HepG2 (cell line): ENCODE results near the gene TMEM107. TPM values are rescaled to one million over a fixed set of nuclear protein-coding genes. Genes with fewer than 3 reads are reported as not detected.

ENCODE experiments used
- DPF2 ChIP-seq: sonication (generic); formaldehyde crosslinking; IDR thresholded peaks from 2 replicates; pipeline ENCODE4 v1.4.0; 2020; ENCODE audit warnings: mild to moderate bottlenecking, low read depth, missing genetic modification reagents, borderline replicate concordance
- EHMT2 ChIP-seq: fragments of 200-600 bp; sonication (generic); IDR thresholded peaks from 2 replicates; pipeline ENCODE4 v1.7.0; 2017; ENCODE audit warnings: antibody characterized with exemption, low read depth, low read length, borderline replicate concordance
- KDM2A ChIP-seq: sonication (generic); formaldehyde crosslinking; IDR thresholded peaks from 2 replicates; pipeline ENCODE4 v1.4.0; 2020; ENCODE audit warnings: low read depth, missing genetic modification reagents, borderline replicate concordance
- RFX5 ChIP-seq: IDR thresholded peaks from 2 replicates; pipeline ENCODE4 v1.6.1; 2011; ENCODE audit warnings: low read depth, low read length, improper control_type of control experiment
- RXRB ChIP-seq: IDR thresholded peaks from 2 replicates; pipeline ENCODE4 v1.6.1; 2016; ENCODE audit warnings: borderline replicate concordance, missing genetic modification reagents, missing compliant biosample characterization
- TAF15 ChIP-seq: fragments of 200-400 bp; formaldehyde crosslinking; IDR thresholded peaks from one replicate; pipeline ENCODE4 v1.6.1; 2018; ENCODE audit warnings: mild to moderate bottlenecking, low read depth, low read length; ENCODE audit not compliant: poor library complexity, severe bottlenecking
- TBX2 ChIP-seq: sonication (generic); formaldehyde crosslinking; IDR thresholded peaks from 2 replicates; pipeline ENCODE4 v1.5.0; 2020; ENCODE audit warnings: missing genetic modification reagents, mild to moderate bottlenecking, borderline replicate concordance
- TEF ChIP-seq: sonication (generic); formaldehyde crosslinking; IDR thresholded peaks from 2 replicates; pipeline ENCODE4 v1.5.0; 2020; ENCODE audit warnings: missing genetic modification reagents
- ZMYM3 ChIP-seq: sonication (generic); formaldehyde crosslinking; IDR thresholded peaks from 2 replicates; pipeline ENCODE4 v1.5.1; 2020; ENCODE audit warnings: mild to moderate bottlenecking, missing genetic modification reagents
- ZNF543 ChIP-seq: sonication (generic); formaldehyde crosslinking; IDR thresholded peaks from 2 replicates; pipeline ENCODE4 v1.4.0; 2020; ENCODE audit warnings: mild to moderate bottlenecking, missing genetic modification reagents
- ZNF547 ChIP-seq: sonication (generic); formaldehyde crosslinking; IDR thresholded peaks from 2 replicates; pipeline ENCODE4 v1.5.1; 2020; ENCODE audit warnings: mild to moderate bottlenecking, missing genetic modification reagents
- ZNF605 ChIP-seq: sonication (generic); formaldehyde crosslinking; IDR thresholded peaks from 2 replicates; pipeline ENCODE4 v1.8.0; 2022; ENCODE audit warnings: mild to moderate bottlenecking, missing genetic modification reagents
- ZNF761 ChIP-seq: sonication (generic); formaldehyde crosslinking; conservative IDR thresholded peaks from 2 replicates; pipeline ENCODE4 v1.4.0; 2020; ENCODE audit warnings: mild to moderate bottlenecking, missing genetic modification reagents
- ZNF773 ChIP-seq: sonication (generic); formaldehyde crosslinking; IDR thresholded peaks from 2 replicates; pipeline ENCODE4 v1.4.0; 2020; ENCODE audit warnings: missing genetic modification reagents, borderline replicate concordance
- polyA plus RNA-seq, 8 experiments: library from polyadenylated mRNA; depleted of rRNA in 3 of 8; stranded (reverse) in 7 of 8; unstranded in 1 of 8; fragments of >200 nt; fragmentation: Illumina TruSeq in 4 of 8; extraction: Trizol in 4 of 8; gene quantifications; 2 replicates each; pipeline versions ENCODE4 v1.2.1 to v1.2.3, GENCODE V29; 2011 to 2016; ENCODE audit warnings: low read depth in 4 of 8, missing spikeins in 1 of 8, mixed read lengths in 1 of 8; ENCODE audit not compliant: insufficient read depth in 1 of 8
- total RNA-seq, 5 experiments: library from RNA; depleted of rRNA; stranded (reverse); fragments of >200 nt; fragmentation: Illumina TruSeq; extraction: Trizol; gene quantifications; 2 replicates each; pipeline ENCODE4 v1.2.3, GENCODE V29; 2016; ENCODE audit warnings: low read depth in 1 of 5
- TF ChIP-seq, protein P1 (sequence below): sonication (generic); formaldehyde crosslinking; IDR thresholded peaks from 2 replicates; pipeline ENCODE4 v1.5.1; 2020; ENCODE audit warnings: mild to moderate bottlenecking, missing genetic modification reagents, moderate library complexity
- TF ChIP-seq, protein P2 (sequence below): sonication (generic); formaldehyde crosslinking; IDR thresholded peaks from 2 replicates; pipeline ENCODE4 v1.9.0; 2021; ENCODE audit warnings: missing genetic modification reagents, mild to moderate bottlenecking, borderline replicate concordance
- TF ChIP-seq, protein P3 (sequence below): sonication (generic); formaldehyde crosslinking; IDR thresholded peaks from 2 replicates; pipeline ENCODE4 v1.5.1; 2020; ENCODE audit warnings: missing genetic modification reagents, mild to moderate bottlenecking, borderline replicate concordance
- TF ChIP-seq, protein P4 (sequence below): sonication (generic); IDR thresholded peaks from 2 replicates; pipeline ENCODE4 v1.6.1; 2016; ENCODE audit warnings: low read depth, borderline replicate concordance
- TF ChIP-seq, protein P5 (sequence below): sonication (generic); formaldehyde crosslinking; IDR thresholded peaks from 2 replicates; pipeline ENCODE4 v1.5.1; 2020; ENCODE audit warnings: missing genetic modification reagents, mild to moderate bottlenecking, borderline replicate concordance

Gene TMEM107
- total and polyA plus RNA-seq, 2 of the 13 experiments (the other 11 are each of a cell fraction or from before 2014, with no cell fraction given): 7.2 to 15.3 TPM

DNA sequence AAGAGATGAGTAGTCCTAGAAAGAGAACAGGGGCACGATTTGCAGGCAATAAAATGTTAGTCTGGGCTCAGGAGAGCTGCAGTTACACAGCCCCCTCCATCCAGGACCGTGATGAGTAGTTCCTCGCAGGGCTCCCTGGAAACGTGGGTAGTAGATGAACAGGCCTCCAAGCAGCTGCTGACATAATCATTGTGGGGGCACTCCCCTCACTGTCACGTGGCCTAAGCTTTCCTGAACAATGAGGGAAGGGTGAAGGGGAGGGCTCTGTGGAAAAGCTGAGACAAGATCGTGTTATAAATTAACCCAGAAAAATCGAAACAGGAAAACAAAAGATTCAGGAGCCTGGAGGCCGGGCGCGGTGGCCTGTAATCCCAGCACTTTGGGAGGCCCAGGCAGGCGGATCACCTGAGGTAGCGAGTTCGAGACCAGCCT is 22.6 kb downstream of the TMEM107 start (continued):
- TF ChIP-seq ZNF547 (CRISPR knock-in tag) (no peak), EHMT2 (no peak), ZNF761 (CRISPR knock-in tag) (no peak), ZNF543 (CRISPR knock-in tag) (0 out of 2 replicates have a peak, but pooled peaks have one; percentile 45), ZMYM3 (CRISPR knock-in tag) (peak; percentile 75; the same call in 1 of the 2 replicates), ZNF773 (no peak), RXRB (CRISPR knock-in tag) (0 out of 2 replicates have a peak, but pooled peaks have one; percentile 32), KDM2A (no peak), TAF15 (no peak), ZNF605 (CRISPR knock-in tag) (no peak), DPF2 (CRISPR knock-in tag) (no peak), TEF (CRISPR knock-in tag) (no peak), TBX2 (peak; percentile 82; the same call in 1 of the 2 replicates), RFX5 (no peak)
- TF ChIP-seq, protein P1, sequence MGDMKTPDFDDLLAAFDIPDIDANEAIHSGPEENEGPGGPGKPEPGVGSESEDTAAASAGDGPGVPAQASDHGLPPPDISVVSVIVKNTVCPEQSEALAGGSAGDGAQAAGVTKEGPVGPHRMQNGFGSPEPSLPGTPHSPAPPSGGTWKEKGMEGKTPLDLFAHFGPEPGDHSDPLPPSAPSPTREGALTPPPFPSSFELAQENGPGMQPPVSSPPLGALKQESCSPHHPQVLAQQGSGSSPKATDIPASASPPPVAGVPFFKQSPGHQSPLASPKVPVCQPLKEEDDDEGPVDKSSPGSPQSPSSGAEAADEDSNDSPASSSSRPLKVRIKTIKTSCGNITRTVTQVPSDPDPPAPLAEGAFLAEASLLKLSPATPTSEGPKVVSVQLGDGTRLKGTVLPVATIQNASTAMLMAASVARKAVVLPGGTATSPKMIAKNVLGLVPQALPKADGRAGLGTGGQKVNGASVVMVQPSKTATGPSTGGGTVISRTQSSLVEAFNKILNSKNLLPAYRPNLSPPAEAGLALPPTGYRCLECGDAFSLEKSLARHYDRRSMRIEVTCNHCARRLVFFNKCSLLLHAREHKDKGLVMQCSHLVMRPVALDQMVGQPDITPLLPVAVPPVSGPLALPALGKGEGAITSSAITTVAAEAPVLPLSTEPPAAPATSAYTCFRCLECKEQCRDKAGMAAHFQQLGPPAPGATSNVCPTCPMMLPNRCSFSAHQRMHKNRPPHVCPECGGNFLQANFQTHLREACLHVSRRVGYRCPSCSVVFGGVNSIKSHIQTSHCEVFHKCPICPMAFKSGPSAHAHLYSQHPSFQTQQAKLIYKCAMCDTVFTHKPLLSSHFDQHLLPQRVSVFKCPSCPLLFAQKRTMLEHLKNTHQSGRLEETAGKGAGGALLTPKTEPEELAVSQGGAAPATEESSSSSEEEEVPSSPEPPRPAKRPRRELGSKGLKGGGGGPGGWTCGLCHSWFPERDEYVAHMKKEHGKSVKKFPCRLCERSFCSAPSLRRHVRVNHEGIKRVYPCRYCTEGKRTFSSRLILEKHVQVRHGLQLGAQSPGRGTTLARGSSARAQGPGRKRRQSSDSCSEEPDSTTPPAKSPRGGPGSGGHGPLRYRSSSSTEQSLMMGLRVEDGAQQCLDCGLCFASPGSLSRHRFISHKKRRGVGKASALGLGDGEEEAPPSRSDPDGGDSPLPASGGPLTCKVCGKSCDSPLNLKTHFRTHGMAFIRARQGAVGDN (CRISPR knock-in tag): no peak
- TF ChIP-seq, protein P2, sequence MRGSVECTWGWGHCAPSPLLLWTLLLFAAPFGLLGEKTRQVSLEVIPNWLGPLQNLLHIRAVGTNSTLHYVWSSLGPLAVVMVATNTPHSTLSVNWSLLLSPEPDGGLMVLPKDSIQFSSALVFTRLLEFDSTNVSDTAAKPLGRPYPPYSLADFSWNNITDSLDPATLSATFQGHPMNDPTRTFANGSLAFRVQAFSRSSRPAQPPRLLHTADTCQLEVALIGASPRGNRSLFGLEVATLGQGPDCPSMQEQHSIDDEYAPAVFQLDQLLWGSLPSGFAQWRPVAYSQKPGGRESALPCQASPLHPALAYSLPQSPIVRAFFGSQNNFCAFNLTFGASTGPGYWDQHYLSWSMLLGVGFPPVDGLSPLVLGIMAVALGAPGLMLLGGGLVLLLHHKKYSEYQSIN (CRISPR knock-in tag): no peak
- TF ChIP-seq, protein P3, sequence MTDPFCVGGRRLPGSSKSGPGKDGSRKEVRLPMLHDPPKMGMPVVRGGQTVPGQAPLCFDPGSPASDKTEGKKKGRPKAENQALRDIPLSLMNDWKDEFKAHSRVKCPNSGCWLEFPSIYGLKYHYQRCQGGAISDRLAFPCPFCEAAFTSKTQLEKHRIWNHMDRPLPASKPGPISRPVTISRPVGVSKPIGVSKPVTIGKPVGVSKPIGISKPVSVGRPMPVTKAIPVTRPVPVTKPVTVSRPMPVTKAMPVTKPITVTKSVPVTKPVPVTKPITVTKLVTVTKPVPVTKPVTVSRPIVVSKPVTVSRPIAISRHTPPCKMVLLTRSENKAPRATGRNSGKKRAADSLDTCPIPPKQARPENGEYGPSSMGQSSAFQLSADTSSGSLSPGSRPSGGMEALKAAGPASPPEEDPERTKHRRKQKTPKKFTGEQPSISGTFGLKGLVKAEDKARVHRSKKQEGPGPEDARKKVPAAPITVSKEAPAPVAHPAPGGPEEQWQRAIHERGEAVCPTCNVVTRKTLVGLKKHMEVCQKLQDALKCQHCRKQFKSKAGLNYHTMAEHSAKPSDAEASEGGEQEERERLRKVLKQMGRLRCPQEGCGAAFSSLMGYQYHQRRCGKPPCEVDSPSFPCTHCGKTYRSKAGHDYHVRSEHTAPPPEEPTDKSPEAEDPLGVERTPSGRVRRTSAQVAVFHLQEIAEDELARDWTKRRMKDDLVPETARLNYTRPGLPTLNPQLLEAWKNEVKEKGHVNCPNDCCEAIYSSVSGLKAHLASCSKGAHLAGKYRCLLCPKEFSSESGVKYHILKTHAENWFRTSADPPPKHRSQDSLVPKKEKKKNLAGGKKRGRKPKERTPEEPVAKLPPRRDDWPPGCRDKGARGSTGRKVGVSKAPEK: no peak
- TF ChIP-seq, protein P4, sequence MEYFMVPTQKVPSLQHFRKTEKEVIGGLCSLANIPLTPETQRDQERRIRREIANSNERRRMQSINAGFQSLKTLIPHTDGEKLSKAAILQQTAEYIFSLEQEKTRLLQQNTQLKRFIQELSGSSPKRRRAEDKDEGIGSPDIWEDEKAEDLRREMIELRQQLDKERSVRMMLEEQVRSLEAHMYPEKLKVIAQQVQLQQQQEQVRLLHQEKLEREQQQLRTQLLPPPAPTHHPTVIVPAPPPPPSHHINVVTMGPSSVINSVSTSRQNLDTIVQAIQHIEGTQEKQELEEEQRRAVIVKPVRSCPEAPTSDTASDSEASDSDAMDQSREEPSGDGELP: peak; percentile 26; the same call in 1 of the 2 replicates
- TF ChIP-seq, protein P5, sequence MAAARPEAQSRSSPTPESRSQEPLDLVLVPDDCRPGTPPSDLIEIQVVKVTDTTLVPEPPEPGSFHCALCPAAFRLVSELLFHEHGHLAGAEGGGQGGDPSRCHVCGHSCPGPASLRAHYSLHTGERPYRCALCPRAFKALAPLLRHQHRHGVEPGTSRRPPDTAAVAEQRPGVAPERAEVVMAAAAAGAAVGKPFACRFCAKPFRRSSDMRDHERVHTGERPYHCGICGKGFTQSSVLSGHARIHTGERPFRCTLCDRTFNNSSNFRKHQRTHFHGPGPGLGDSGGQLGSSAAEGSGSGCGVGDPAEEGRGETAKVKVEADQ: peak; percentile 31; the same call in 1 of the 2 replicates
